DOHH2 (cell line): ENCODE results near the gene ZNF442.

Experiments used
- EZH2phosphoT487 ChIP-seq: fragments of 200-600 bp; sonication (generic); IDR thresholded peaks from 2 replicates; pipeline ENCODE4 v1.6.1; 2017; ENCODE audit warnings: borderline replicate concordance, mild to moderate bottlenecking, antibody characterized with exemption, low read length, moderate library complexity, mixed read lengths
- TF ChIP-seq, protein P1 (sequence below): fragments of 200-600 bp; sonication (generic); IDR thresholded peaks from one replicate; pipeline ENCODE4 v1.5.1; 2014; ENCODE audit warnings: antibody characterized with exemption, mild to moderate bottlenecking, low read depth, low read length; ENCODE audit not compliant: poor library complexity, severe bottlenecking

DNA sequence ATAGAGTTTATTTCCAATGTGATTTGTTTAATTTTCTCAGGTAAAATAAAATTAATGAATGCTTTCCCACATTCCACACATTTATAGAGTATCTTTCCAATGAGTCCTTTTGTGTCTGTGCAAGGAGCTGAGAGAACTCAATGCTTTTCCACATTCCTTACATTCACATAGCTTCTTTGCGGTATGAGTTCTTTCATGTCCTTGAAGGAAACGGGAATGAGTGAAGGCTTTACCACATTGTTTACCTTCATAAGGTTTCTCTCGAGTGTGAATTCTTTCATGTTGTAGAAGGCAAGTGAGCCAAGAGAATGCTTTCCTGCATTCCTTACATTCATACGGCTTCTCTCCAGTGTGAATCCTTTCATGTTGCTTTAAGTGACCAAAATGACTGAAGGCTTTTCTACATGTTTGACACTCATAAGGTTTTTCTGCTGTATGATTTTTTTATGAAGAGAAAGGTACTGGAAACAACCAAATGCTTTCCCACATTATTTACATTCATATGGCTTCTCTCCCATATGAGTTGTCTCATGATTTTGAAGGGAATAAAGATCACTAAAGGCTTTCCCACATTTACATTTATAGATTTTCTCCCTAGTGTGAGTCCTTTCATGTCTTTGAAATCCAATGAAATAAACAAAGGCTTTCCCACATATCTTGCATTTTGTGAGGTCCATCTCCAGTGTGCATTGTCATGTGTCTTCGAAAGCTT is 14.4 kb upstream of the ZNF442 start:
- TF ChIP-seq, protein P1, sequence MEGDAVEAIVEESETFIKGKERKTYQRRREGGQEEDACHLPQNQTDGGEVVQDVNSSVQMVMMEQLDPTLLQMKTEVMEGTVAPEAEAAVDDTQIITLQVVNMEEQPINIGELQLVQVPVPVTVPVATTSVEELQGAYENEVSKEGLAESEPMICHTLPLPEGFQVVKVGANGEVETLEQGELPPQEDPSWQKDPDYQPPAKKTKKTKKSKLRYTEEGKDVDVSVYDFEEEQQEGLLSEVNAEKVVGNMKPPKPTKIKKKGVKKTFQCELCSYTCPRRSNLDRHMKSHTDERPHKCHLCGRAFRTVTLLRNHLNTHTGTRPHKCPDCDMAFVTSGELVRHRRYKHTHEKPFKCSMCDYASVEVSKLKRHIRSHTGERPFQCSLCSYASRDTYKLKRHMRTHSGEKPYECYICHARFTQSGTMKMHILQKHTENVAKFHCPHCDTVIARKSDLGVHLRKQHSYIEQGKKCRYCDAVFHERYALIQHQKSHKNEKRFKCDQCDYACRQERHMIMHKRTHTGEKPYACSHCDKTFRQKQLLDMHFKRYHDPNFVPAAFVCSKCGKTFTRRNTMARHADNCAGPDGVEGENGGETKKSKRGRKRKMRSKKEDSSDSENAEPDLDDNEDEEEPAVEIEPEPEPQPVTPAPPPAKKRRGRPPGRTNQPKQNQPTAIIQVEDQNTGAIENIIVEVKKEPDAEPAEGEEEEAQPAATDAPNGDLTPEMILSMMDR = no peak
- TF ChIP-seq EZH2phosphoT487 = no peak
